A549 (cell line): ENCODE results near the gene IGBP1. TPM values are rescaled to one million over a fixed set of nuclear protein-coding genes. Genes with fewer than 3 reads are reported as not detected.
A peak's percentile ranks its signal among the peaks of the same experiment; 100 is the strongest.

Experiments used
- ATAC-seq, 2 experiments: fragments of 200-7000 bp in 1 of 2; fragments of >200 bp in 1 of 2; cut with Nextera tagmentation in 1 of 2; cut with Tn5 transposase in 1 of 2; 3 replicates each; pipeline versions ENCODE4 v1.8.0 to v1.9.1; 2018 to 2020; ENCODE audit warnings: mild to moderate bottlenecking in 1 of 2, moderate library complexity in 1 of 2
- CTCF ChIA-PET: fragments of 300-600 bp; sonication (Branson Sonifier 250); formaldehyde crosslinking; extraction: SDS; loops from one replicate; lab custom pipeline; 2021; ENCODE audit warnings: antibody characterized with exemption, inconsistent platforms; lab: Yijun Ruan, JAX
- POLR2A ChIA-PET: fragments of 350-600 bp; formaldehyde crosslinking; extraction: SDS; loops from one replicate; lab custom pipeline; 2021; ENCODE audit warnings: antibody characterized with exemption, inconsistent platforms; lab: Yijun Ruan, JAX
- DNase-seq, 2 experiments: peaks; one replicate each; pipeline versions ENCODE4 v3.0.0 to v3.0.0-alpha.2; 2011 to 2016; ENCODE audit warnings: low read depth in 1 of 2, low spot score in 1 of 2
- FAIRE-seq: peaks from 2 replicates; lab custom pipeline; 2011; peaks lifted over from hg19 to GRCh38; lab: Jason Lieb, UNC
- H3K27ac ChIP-seq, 2 experiments: fragments of >200 bp; sonication (Bioruptor Twin); formaldehyde crosslinking; 3 replicates each; pipeline ENCODE4 v1.5.1; 2016 to 2017
- H3K4me1 ChIP-seq: fragments of >200 bp; sonication (Bioruptor Twin); formaldehyde crosslinking; 3 replicates; pipeline ENCODE4 v1.6.1; 2016
- H3K4me2 ChIP-seq: fragments of >200 bp; sonication (Bioruptor Twin); formaldehyde crosslinking; 3 replicates; pipeline ENCODE4 v1.6.1; 2016
- H3K4me3 ChIP-seq: fragments of >200 bp; sonication (Bioruptor Twin); formaldehyde crosslinking; 3 replicates; pipeline ENCODE4 v1.5.1; 2016
- H3K9me3 ChIP-seq: fragments of >200 bp; sonication (Bioruptor Twin); formaldehyde crosslinking; 3 replicates; pipeline ENCODE4 v1.6.1; 2016
- ATOH8 ChIP-seq: fragments of 250-450 bp; sonication (Bioruptor Pico); IDR thresholded peaks from 2 replicates; pipeline ENCODE4 v1.5.0; 2020; ENCODE audit warnings: low read depth, mild to moderate bottlenecking, moderate library complexity
- CBX2 ChIP-seq: fragments of 200-600 bp; sonication (generic); IDR thresholded peaks from 2 replicates; pipeline ENCODE4 v1.6.1; 2016; ENCODE audit warnings: low read depth, mild to moderate bottlenecking, borderline replicate concordance
- CBX8 ChIP-seq: fragments of 200-600 bp; sonication (generic); IDR thresholded peaks from 2 replicates; pipeline ENCODE4 v1.6.1; 2016
- CEBPB ChIP-seq, 2 experiments: fragments of >200 bp in 1 of 2; sonication (Bioruptor Twin) in 1 of 2; formaldehyde crosslinking in 1 of 2; IDR thresholded peaks; 2 replicates each; pipeline ENCODE4 v1.6.1; 2012 to 2016
- CHD2 ChIP-seq: fragments of 150-350 bp; IDR thresholded peaks from 2 replicates; pipeline ENCODE4 v1.6.1; 2014; ENCODE audit warnings: low read length; ENCODE audit not compliant: partially characterized antibody
- CHD4 ChIP-seq: fragments of 200-600 bp; sonication (generic); IDR thresholded peaks from 2 replicates; pipeline ENCODE4 v1.6.1; 2016; ENCODE audit warnings: antibody characterized with exemption, mild to moderate bottlenecking, borderline replicate concordance
- E2F6 ChIP-seq: IDR thresholded peaks from 2 replicates; pipeline ENCODE4 v1.6.1; 2012; ENCODE audit warnings: low read depth, borderline replicate concordance
- EHF ChIP-seq: fragments of 250-450 bp; sonication (Bioruptor Pico); IDR thresholded peaks from 2 replicates; pipeline ENCODE4 v1.5.0; 2020; ENCODE audit warnings: mild to moderate bottlenecking
- EHMT2 ChIP-seq: fragments of 200-600 bp; sonication (generic); IDR thresholded peaks from 2 replicates; pipeline ENCODE4 v1.6.1; 2016; ENCODE audit warnings: antibody characterized with exemption, low read depth, mild to moderate bottlenecking, moderate library complexity
- HDAC2 ChIP-seq: fragments of 200-600 bp; sonication (generic); IDR thresholded peaks from 2 replicates; pipeline ENCODE4 v1.6.1; 2016
- HES2 ChIP-seq: fragments of >200 bp; sonication (Bioruptor Twin); formaldehyde crosslinking; IDR thresholded peaks from 2 replicates; pipeline ENCODE4 v1.6.1; 2016
- HEYL ChIP-seq: fragments of 250-450 bp; sonication (Bioruptor Pico); IDR thresholded peaks from 2 replicates; pipeline ENCODE4 v1.8.0; 2021; ENCODE audit warnings: mild to moderate bottlenecking, moderate library complexity
- HMGXB4 ChIP-seq: fragments of 250-450 bp; sonication (Bioruptor Pico); IDR thresholded peaks from 2 replicates; pipeline ENCODE4 v1.5.0; 2021; ENCODE audit warnings: mild to moderate bottlenecking, moderate library complexity, borderline replicate concordance
- HOXB5 ChIP-seq: fragments of 250-450 bp; sonication (Bioruptor Pico); IDR thresholded peaks from 2 replicates; pipeline ENCODE4 v1.5.0; 2020; ENCODE audit warnings: mild to moderate bottlenecking, moderate library complexity
- JUNB ChIP-seq: fragments of >200 bp; sonication (Bioruptor Twin); formaldehyde crosslinking; IDR thresholded peaks from 2 replicates; pipeline ENCODE4 v1.6.1; 2016
- KDM1A ChIP-seq: fragments of 200-600 bp; sonication (generic); IDR thresholded peaks from 2 replicates; pipeline ENCODE4 v1.6.1; 2016; ENCODE audit warnings: low read depth, mild to moderate bottlenecking
- KDM5A ChIP-seq: fragments of 200-600 bp; sonication (generic); IDR thresholded peaks from 2 replicates; pipeline ENCODE4 v1.6.1; 2016; ENCODE audit warnings: antibody characterized with exemption, mild to moderate bottlenecking
- MAX ChIP-seq: IDR thresholded peaks from 2 replicates; pipeline ENCODE4 v1.6.1; 2012
- MYC ChIP-seq: IDR thresholded peaks from 2 replicates; pipeline ENCODE4 v1.6.1; 2012; ENCODE audit warnings: mild to moderate bottlenecking, inconsistent platforms, low read length, improper control_type of control experiment, borderline replicate concordance
- NFE2L2 ChIP-seq: fragments of 150-350 bp; conservative IDR thresholded peaks from 2 replicates; pipeline ENCODE4 v1.6.1; 2014; ENCODE audit warnings: low read length
- NPAS2 ChIP-seq: fragments of 250-450 bp; sonication (Bioruptor Pico); IDR thresholded peaks from 2 replicates; pipeline ENCODE4 v1.8.0; 2022; ENCODE audit warnings: mild to moderate bottlenecking, moderate library complexity, borderline replicate concordance
- POLR2A ChIP-seq: IDR thresholded peaks from 2 replicates; pipeline ENCODE4 v1.6.1; 2012; ENCODE audit warnings: mild to moderate bottlenecking, low read length
- RAD21 ChIP-seq, 2 experiments: fragments of >200 bp in 1 of 2; sonication (Bioruptor Twin) in 1 of 2; formaldehyde crosslinking in 1 of 2; IDR thresholded peaks in 1 of 2; conservative IDR thresholded peaks in 1 of 2; 2 replicates in 1 of 2; 3 replicates in 1 of 2; pipeline ENCODE4 v1.6.1; 2012 to 2018; ENCODE audit warnings: inconsistent platforms in 1 of 2
- RCOR1 ChIP-seq: fragments of 150-350 bp; IDR thresholded peaks from 2 replicates; pipeline ENCODE4 v1.6.1; 2014; ENCODE audit warnings: antibody characterized with exemption, low read length, low read depth
- REST ChIP-seq: fragments of 200-600 bp; sonication (generic); IDR thresholded peaks from 2 replicates; pipeline ENCODE4 v1.6.1; 2016; ENCODE audit warnings: antibody characterized with exemption, mild to moderate bottlenecking, moderate library complexity
- RFX5 ChIP-seq: fragments of 450-650 bp; IDR thresholded peaks from 2 replicates; pipeline ENCODE4 v1.7.1; 2014; ENCODE audit warnings: antibody characterized with exemption, mild to moderate bottlenecking, moderate library complexity
- RNF2 ChIP-seq: fragments of 200-600 bp; sonication (generic); IDR thresholded peaks from 2 replicates; pipeline ENCODE4 v1.6.1; 2016; ENCODE audit warnings: low read depth, mild to moderate bottlenecking, antibody characterized with exemption, moderate library complexity, borderline replicate concordance
- TFCP2L1 ChIP-seq: fragments of 250-450 bp; sonication (Bioruptor Pico); IDR thresholded peaks from 2 replicates; pipeline ENCODE4 v1.5.0; 2021; ENCODE audit warnings: mild to moderate bottlenecking
- TP53 ChIP-seq: fragments of 250-450 bp; sonication (Bioruptor Pico); IDR thresholded peaks from 2 replicates; pipeline ENCODE4 v1.5.0; 2021; ENCODE audit warnings: mild to moderate bottlenecking, moderate library complexity
- ZFP36 ChIP-seq: fragments of 450-650 bp; IDR thresholded peaks from 2 replicates; pipeline ENCODE4 v1.6.1; 2014; ENCODE audit warnings: borderline replicate concordance; ENCODE audit not compliant: partially characterized antibody
- ZNF302 ChIP-seq: fragments of 250-450 bp; sonication (Bioruptor Pico); IDR thresholded peaks from 2 replicates; pipeline ENCODE4 v1.9.0; 2021; ENCODE audit warnings: inconsistent platforms, mild to moderate bottlenecking, moderate library complexity
- WGBS: methylation state at CpG from one replicate; pipeline ENCODE4 v1.1.6; 2017; ENCODE audit errors: missing lambda C conversion rate; 5-methylcytosine and 5-hydroxymethylcytosine counted together
- polyA minus RNA-seq: library from RNA; depleted of rRNA, polyadenylated mRNA; stranded (reverse); fragments of >200 nt; gene quantifications from 2 replicates; pipeline ENCODE4 v1.2.3, GENCODE V29; 2011; rRNA and poly(A)+ RNA removed
- polyA plus RNA-seq, 4 experiments: library from polyadenylated mRNA; depleted of rRNA in 3 of 4; stranded (reverse); fragments of >200 nt; fragmentation: RNase III in 1 of 4; extraction: RNeasy Plus Mini Kit Qiagen cat#74134 plus additional on column Dnase treatment in 1 of 4; gene quantifications; 2 replicates in 3 of 4; 3 replicates in 1 of 4; pipeline ENCODE4 v1.2.3, GENCODE V29; 2011 to 2017

IGBP1 gene
- polyA plus RNA-seq (2011; rRNA removed) = 103 and 106 TPM in 2 replicates
- 42.7 and 49.5 TPM in 2 replicates for polyA plus RNA-seq (2012; cell fraction: cytosol; rRNA removed)
- polyA plus RNA-seq (2012; cell fraction: nucleus; rRNA removed) = 22.6 and 27.4 TPM in 2 replicates
- polyA plus RNA-seq (2017; fragmentation: RNase III; extraction: RNeasy Plus Mini Kit Qiagen cat#74134 plus additional on column Dnase treatment) = 50.2 to 56.4 TPM (median 54.0 TPM) in 3 replicates
- 40.7 and 48.7 TPM in 2 replicates for polyA minus RNA-seq

GRCh38 chrX:70133303-70134115 lies at the start of gene IGBP1:
Gene IGBP1, plus strand, starts transcription at chrX:70133447. Its CDS starts 501 bp downstream, at chrX:70133948.
- ATAC-seq = peak; percentile 95 to 97
- CTCF ChIA-PET = interaction anchor here (0.6 to 2.4 kb wide), 61 partner anchors 9 to 878 kb away, joined by 3 to 24 read pairs (median 4); partner anchors contain the start of genes KIF4A and PDZD11
- Histone ChIP-seq H3K9me3 (no peaks in the 10 kb centered on the region), H3K4me2 (peak within 1 kb of the TSS; percentile 83), H3K27ac (peak within 1 kb of the TSS; percentile 85 to 95), H3K4me3 (peak within 1 kb of the TSS; percentile 68), H3K4me1 (peaks cover 22% of the 10 kb centered on the region)
- DNase-seq = peak; percentile 80 to 93
- POLR2A ChIA-PET = interaction anchor here (0.6 to 3.0 kb wide), 18 partner anchors 9 to 301 kb away, joined by 3 to 38 read pairs (median 4); partner anchors contain the start of genes KIF4A and PDZD11
- 3% methylated on average over 50 of the region's 59 CpGs for WGBS
- no peak for FAIRE-seq
- TF ChIP-seq CBX8 (no peak), TFCP2L1 (no peak), HMGXB4 (CRISPR knock-in tag) (peak; percentile 83; the same call in 1 of the 2 replicates), CHD2 (no peak), ZNF302 (CRISPR knock-in tag) (no peak), POLR2A (peak; percentile 42), REST (no peak), KDM5A (peak; percentile 79; the same call in 1 of the 2 replicates), HOXB5 (CRISPR knock-in tag) (no peak), CEBPB (IDR thresholded peaks at IDR 0.05) (no peak), HEYL (CRISPR knock-in tag) (no peak), ATOH8 (CRISPR knock-in tag) (no peak), CBX2 (no peak), CHD4 (no peak), RNF2 (no peak), EHMT2 (no peak), HDAC2 (no peak), NPAS2 (CRISPR knock-in tag) (no peak), JUNB (no peak), E2F6 (no peak), HES2 (no peak), EHF (CRISPR knock-in tag) (no peak), MYC (no peak), NFE2L2 (no peak), ZFP36 (no peak), RFX5 (no peak), TP53 (no peak), RAD21 (conservative IDR thresholded peaks at IDR 0.05 in 1 of 2, IDR thresholded peaks at IDR 0.05 in 1 of 2) (peak; percentile 39 to 58), MAX (no peak), KDM1A (no peak), RCOR1 (no peak)
